GM21825 (cell line): Measurements from ENCODE around the gene ART5.
"Not testable (repeated sequence)": the region's sequence is repeated elsewhere in the genome, so short reads cannot be mapped to it uniquely, and the experiment has no call there.

Experiments
- ATAC-seq: cut with Tn5 transposase; IDR thresholded peaks from one replicate; pipeline ENCODE4 v1.9.1; 2021; ENCODE audit warnings: mild to moderate bottlenecking, moderate library complexity; ENCODE audit not compliant: unreplicated experiment

Gene ART5

DNA sequence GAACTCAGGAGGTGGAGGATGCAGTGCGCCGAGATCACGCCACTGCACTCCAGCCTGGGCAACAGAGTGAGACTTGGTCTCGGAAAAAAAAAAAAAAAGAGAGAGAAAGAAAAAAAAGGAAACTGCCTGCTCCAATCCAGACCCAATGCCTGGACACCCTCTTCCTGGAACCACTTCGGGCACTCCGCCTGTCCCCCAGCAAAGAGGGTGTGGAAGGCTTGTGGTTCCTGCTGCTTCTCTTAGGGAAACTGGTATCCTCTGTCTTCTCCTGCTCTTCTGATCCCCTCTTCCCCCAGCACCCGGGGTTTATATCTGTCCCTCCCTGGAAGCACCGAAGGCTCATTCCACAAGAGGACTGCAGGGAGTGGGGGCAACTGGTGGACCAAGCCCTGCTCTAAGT lies 16.5 kb upstream of the ART5 start:
- no peak for ATAC-seq

DNA sequence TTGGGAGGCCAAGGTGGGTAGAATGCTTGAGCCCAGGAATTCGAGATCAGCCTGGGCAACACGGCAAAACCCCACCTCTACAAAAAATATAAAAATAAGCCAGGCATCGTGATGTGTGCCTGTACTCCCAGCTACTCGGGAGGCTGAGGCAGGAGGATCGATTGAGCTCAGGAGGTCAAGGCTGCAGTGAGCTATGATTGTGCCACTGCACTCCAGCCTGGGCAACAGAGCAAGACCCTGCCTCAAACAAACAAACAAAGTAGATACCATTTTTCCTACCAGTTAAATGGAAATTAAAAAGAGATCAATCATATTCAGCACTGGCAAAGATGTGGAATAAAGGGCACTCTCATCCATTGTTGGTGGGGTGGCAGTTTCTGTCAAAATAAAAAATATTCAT lies 15.5 kb upstream of the ART5 start:
- not testable (repeated sequence) for ATAC-seq

DNA sequence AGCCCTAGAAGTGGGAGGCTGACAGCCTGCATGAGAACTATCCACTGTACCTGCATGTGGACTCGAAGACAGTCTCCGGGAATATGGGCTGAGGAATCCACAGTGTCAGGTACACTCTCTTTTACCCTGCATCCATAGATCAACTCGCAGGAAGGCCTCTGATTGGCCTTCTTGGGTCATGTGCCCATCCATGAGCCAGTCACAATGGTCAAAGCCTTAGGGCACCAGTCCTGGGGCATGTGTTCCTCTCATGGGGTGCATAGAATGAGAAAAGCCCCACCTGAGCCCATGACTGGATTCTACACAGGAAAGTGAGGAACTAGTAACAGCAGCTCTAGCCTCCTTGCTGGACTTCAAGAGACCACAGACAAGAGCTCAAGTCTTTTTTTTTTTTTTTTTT lies 13.8 kb upstream of the ART5 start:
- no peak for ATAC-seq

DNA sequence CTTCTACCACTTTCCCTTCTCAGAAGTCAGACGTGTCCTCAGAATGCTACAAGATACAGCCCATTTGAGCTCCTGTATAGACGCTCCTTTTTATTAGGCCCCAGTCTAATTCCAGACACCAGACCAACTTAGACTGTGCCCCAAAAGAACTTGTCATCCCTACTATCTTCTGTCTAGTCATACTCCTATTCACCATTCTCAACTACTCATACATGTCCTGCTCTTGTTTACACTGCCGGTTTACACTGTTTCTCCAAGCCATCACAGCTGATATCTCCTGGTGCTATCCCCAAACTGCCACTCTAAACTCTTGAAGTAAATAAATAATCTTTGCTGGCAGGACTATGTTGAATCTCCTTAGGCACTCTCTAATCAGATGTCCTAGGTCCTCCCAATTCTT lies 10.7 kb upstream of the ART5 start:
- not testable (repeated sequence) for ATAC-seq

DNA sequence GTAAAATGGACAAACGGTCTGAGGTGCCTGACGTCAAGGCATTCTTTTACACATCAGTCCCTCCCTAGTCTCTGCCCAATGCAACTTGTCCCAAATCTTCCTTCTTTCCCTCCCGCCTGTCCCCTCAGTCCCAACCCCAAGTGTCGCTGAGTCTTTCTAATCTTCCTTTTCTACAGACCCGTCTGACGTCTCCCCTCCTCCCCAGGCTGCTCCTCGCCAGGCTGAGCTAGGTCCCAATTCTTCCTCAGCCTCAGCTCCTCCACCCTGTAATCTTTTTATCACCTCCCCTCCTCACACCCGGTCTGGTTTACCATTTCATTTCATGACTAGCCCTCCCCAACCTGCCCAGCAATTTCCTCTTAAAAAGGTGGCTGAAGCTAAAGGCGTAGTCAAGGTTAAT lies 7.6 kb upstream of the ART5 start:
- not testable (repeated sequence) for ATAC-seq

DNA sequence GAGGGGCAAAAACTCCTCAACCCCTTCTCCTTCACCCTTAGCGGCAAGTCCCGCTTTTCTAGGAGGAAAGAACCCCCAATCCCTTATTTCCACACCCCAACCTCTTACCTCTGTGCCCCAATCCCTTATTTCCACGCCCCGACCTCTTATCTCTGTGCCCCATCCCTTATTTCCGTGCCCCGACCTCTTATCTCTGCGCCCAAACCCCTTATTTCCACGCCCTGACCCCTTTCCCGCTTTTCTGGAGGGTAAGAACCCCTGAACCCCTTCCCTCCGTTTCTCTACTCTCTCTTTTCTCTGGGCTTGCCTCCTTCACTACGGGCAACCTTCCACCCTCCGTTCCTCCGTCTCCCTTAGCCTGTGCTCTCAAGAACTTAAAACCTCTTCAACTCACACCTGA lies 7.1 kb upstream of the ART5 start:
- not testable (repeated sequence) for ATAC-seq

DNA sequence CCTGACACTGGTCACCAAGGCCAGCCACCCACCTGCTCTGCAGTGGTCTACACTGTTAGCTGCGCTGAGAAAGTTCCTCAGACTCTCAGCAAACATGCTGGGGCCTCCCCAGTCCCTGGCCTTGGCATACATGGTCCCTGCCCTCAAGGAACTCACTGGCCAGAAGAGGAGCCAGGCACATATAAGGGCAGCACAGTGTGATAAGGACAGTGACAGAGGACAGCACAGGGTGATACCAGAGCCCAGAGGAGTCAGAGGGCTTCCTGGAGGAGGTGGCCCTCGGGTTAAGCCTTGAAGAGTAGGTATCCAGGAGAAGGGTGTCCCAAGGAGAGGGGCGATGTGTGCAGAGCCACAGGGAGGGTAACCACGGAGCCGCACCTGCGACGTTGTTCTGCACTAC lies 3.8 kb upstream of the ART5 start:
- ATAC-seq, result no peak

DNA sequence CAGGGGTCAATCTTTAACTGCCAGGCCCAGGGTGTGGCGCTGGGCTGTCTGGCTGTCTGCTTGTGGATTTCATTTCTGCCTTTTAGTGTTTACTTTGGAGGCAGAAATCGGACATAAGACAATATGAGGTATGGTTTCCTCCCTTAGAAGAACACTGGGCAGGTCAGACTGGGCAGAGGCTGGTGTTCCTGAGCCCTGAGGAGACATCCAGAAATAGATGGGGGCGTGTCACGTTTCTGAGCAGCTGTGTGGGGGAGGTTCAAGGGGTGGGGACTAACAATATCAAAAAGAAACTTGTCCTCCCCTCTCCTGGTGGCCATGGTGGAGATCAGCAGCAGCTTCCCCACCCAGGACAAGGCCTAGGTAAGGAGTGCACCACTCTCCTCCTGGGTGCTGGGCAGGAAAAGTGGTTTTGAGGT lies 3.0 kb upstream of the ART5 start, which contains the start of gene ART1:
Gene ART1 (plus strand): TSS at position 312 of the 419 bp plus-strand sequence. CDS start 14,086 bp downstream, outside the sequence.
- ATAC-seq, result no peak

DNA sequence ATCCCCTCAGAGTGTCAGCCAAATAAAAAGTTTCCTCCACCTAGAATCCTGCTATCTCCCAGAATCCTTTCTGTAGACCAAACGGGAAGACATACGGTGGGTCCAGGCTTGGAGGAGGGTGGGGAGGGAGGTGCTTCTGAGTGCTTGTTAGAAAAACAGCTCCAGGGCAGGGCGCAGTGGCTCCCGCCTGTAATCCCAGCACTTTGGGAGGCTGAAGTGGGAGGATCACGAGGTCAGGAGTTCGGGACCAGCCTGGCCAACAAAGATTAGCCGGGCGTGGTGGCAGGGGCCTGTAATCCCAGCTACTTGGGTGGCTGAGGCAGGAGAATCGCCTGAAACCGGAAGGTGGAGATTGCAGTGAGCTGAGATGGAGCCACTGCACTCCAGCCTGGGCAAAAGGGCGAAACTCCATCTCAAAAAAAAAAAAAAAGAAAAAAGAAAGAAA lies 1.3 kb upstream of the ART5 start:
- ATAC-seq, result not testable (repeated sequence)

DNA sequence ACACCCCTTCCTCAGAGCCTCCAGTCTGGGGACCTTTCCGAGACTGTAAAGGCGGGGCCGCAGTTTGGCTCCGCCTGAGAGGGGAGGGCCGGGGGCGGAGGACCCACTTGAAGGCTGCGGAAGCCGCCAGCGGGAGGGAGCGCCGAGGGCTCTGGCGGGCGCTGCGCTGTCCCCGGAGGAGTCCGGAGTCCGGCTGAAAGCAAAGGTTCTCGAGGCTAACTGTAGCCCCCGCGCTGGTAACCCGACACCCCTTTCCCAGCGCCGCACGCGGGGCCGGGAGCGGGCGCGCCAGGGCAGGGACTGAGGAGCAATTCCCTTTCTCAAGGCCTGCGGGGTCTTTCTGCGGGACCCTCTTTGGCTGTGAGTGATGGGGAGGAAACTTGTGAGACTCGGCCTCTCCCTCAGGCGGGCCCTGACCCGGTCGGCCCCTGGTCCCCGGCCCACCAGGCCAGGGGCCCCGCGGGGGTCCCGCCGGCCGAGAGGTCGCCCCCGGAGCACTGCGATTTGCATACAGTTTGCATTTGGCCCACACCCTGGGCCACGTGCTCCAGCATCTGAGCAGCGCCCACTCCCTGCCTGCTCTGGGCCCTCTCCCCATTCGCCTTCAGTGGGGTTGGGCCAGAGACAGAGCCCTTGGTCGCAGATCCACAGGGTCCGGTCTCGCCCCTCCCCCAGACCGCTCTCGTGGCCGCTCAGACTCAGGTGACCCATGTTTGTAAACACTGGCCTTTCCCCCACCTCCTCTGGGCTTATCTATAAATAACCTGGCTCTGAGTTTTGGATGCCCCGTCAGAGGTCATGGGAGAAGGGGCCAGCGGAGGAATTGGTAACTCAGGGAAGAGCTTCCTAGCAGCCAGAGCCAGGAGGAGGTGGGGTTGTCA lies 519 bp upstream of the ART5 start:
- no peak for ATAC-seq

DNA sequence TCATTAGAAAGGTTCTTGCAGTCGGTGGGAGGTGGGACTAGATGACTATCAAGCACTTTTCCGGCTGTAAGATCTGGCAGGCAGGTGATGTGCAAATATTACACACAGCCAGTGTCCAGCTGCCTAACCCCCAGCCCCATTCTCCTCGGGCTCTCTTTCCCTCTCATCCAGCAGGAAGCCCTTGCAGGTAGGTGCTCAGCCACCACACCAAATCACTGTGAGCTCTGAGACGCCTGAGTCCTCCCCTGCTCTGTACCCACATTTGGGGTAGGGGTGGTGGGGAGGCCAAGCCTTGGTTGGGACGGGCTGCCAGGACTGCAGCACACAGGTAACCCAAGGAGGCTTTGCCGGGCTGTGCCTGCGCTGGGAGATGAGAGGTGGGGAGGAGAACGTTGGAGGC lies 601 bp downstream of the ART5 start:
- no peak for ATAC-seq

DNA sequence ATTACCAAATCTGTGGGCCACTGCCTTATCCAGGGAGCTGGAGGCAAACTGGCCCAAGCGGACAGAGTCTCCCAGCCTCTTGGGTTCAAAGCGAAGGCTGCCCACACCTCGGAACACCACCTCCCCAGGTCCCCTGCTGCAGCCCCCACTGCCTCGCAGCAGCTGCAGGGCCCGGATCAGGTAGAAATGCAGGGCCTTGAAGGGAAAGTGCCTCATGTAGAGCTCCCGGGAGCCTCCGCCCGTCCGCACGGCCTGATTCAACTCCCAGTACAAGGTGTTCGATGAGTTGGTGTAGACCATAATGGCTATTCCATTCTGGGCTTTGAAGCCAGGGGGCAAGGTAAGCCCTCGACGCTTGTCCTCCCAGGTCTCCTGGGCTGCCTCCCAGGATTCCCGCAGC lies 2.0 kb downstream of the ART5 start:
- no peak for ATAC-seq

DNA sequence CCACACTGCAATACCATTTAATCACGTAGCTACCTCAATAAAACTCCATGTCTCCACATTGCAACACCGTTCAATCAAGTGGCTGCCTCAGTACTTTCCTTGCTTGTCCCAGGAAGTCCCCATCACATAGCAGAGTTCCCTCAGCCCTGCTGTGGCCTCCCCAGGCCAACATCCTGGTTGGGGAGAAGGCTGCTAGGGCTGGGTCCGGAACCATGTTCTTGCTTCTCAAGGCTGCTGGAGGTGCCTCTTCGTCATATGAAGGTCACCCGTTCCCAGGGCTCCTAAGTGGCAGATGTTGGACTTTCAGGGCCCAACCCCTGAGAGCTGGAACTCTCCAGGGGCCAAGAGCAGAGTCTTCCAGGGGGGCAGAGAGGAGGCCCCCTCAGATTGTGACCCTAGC lies 3.3 kb downstream of the ART5 start:
- no peak for ATAC-seq

DNA sequence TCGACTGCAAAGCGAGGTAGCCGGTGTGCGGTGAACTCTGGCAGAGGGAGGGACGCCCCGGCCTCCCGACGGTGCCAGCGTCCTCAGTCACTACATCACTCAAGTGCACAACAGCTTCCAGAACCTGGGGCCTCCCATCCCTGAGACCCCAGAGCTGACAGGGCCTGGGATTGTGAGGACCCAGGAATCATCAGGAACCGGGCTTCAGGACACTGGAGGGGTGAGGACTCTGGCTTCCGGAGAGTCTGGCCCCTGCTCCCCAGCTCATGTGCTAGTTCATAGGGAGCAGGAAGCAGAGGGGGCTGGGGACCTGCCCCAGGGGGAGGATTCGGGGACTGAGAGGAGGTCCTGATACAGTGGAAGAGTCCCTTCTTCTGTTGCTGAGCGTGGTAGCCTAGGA lies 4.6 kb downstream of the ART5 start:
- ATAC-seq, result no peak

DNA sequence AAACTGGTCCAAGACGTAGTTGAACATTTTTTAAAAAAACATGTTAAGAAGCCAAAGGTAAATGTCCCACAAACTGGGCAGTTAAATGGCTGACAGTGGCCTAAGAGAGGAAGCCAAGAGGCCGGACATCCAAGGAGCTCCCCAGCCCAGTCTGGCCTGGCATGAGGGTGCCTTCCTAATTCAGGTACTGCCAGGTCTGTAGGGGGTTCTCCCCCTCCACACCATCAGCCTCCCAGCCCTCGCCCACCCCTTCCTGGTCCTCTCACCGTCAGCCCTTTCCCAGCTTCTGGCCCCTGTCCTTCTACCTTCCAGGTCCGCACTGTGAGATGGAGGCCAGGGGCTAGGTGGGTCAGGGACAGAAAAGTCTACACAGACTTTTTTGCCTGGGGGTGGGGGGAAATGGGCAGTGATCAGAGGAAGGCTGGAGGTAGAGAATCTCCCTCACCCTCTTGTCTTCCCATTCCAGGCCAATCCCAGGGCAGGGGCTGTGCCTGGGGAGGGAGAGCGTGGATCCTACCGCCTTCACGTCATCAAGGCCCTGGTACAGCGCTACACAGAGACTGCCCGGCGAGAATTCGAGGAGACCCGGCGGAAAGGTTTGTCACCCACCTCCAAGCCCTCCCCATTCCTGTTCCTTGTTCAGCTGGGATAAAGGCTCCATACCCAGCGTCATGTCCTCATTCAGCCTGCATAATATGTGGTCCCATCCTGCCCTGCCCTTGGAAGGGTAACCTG lies 6.0 kb downstream of the ART5 start:
- ATAC-seq, result no peak

DNA sequence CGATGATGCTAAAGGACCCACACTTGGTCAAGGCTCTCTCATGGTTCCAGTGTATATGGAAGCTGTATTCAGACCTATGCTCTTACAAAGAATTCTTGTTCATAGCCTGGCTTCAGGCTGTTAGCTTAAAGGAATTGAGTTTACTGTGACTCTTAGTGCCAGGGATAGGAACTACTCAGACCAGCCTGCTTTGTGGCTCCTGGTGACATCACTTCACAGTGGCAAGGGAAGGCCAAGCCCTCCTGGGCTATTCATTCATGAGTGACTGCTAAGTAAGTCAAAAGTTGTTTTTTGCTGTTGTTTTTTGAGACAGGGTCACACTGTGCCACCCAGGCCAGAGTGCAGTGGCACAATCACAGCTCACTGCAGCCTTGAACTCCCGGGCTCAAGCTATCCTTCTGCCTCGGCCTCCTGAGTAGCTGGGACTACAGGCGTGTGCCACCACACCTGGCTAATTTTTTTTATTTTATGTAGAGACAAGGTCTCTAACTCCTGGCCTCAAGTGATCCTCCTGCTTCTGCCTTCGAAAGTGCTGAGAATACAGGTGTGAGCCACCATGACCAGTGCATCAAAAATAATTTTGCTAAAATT lies 9.6 kb downstream of the ART5 start:
- ATAC-seq, result no peak

DNA sequence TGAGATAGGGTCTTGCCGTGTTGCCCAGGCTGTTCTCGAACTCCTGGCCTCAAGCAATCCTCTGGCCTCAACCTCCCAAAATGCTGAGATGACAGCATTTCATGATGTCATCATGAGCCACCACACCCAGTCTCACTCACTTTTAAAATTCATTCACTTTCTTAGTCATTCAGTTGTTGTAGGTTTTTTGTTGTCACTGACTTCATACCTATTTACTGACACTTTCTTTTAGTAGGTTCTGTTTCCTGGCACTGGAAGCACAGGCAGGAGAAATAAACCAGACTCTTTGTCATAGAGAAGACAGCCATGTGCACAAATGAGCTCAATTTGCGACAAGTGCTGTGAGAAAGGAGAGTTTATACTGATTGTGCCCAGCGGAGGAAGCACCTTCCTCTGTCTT lies 10.5 kb downstream of the ART5 start:
- no peak for ATAC-seq

DNA sequence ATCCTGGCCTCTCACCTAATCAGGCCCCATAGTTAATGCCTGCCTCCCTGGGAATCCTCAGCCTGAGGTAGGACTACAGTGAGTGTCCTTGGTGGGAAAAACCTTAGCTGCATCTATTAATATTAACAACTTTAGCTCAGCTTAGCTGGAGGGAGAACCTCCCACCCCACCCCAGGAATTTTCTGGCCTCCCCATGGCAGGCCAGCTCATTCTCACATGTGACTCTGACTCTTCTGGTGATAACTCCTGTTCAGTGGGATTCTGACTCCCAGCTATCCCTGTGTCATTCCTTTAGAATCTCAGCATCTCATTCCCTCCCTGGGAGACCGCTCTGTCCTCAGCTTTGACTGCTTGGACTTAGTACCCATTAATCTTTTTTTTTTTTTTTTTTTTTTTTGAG lies 14.5 kb downstream of the ART5 start:
- ATAC-seq, result no peak

DNA sequence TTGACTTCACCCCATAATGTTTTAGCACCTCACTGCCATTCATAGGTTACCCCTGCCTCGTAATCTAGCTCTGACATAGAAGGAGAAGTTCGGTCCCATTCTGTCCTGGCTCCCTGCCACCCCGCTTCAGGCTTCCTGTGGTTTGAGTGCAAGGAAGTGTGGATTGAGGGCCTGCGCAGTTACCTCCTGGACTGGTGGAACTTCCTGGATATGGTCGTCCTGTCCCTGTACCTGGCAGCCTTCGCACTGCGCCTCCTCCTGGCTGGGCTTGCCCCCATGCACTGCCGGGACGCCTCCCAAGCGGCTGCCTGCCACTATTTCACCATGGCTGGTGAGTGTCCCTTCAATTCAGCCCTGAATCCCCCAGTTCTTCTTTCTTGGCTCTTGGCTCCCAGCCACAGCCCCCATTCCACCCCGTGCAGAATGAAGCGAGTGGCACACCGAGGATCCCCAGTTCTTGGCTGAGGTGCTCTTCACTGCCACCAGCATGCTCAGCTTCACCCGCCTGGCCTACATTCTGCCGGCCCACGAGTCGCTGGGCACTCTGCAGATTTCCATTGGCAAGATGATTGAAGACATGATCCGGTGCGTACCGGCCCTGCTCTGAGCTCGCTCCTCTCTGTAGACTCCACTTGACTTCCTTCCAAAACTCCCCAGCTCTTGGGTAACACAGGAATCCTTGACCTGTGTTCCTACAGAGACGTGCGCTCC lies 15.4 kb downstream of the ART5 start:
- no peak for ATAC-seq

DNA sequence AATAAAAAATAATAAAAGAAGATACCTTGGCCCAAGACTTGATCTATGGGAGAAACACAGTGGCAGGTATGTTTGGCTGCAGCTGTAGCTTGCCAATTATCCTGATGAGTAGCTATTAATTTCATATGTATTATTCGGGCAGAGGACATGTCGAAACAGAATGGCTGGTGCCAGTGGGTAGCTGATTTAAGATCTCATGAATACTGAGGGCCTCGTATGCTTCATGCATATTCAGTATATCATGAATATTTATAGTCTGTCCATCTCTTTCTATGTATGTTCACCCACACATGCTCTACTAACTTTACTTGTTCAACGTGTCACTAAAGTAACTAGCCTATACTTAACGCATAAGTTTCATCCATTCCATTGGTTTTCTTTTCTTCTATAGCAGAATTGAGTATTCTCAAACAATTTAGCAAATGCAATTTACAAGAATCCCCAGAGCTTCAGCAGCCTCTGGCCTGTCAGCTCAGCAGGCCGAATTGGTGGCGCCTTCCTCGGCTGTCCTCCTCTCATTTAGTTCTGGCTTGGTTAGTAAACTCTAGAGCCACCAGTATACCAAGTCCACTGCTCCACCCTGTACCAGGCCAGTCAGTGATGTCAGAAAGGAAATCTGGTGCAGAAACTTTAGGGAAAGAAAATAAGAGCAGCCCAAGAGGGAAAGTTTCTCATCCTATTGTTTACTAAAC lies 17.9 kb downstream of the ART5 start:
- ATAC-seq, result no peak
